Karpas-422 (cell line): ENCODE measurements around the gene PKHD1. TPM values are rescaled to one million over a fixed set of nuclear protein-coding genes. Genes with fewer than 3 reads are reported as not detected.

Experiments used
- DNase-seq: peaks from one replicate; pipeline ENCODE4 v3.0.0-alpha.2; 2015
- H2AFZ ChIP-seq: fragments of 200-600 bp; sonication (generic); 2 replicates; pipeline ENCODE4 v1.6.1; 2014; ENCODE audit warnings: antibody characterized with exemption, low read length, mixed read lengths
- H3K27ac ChIP-seq: fragments of 200-600 bp; sonication (generic); 2 replicates; pipeline ENCODE4 v1.5.1; 2014; ENCODE audit warnings: mild to moderate bottlenecking, low read length, moderate library complexity
- H3K27me3 ChIP-seq: fragments of 200-600 bp; sonication (generic); 2 replicates; pipeline ENCODE4 v1.6.1; 2014; ENCODE audit warnings: low read length, mixed read lengths
- H3K36me3 ChIP-seq: fragments of 200-600 bp; sonication (generic); 2 replicates; pipeline ENCODE4 v1.6.1; 2014; ENCODE audit warnings: low read length, mixed read lengths; ENCODE audit not compliant: insufficient read depth
- H3K4me1 ChIP-seq: fragments of 200-600 bp; sonication (generic); 2 replicates; pipeline ENCODE4 v1.6.1; 2014; ENCODE audit warnings: mild to moderate bottlenecking, low read length, mixed read lengths
- H3K4me2 ChIP-seq: fragments of 200-600 bp; sonication (generic); 2 replicates; pipeline ENCODE4 v1.6.1; 2014; ENCODE audit warnings: low read length, low read depth, mild to moderate bottlenecking; ENCODE audit not compliant: poor library complexity, severe bottlenecking
- H3K4me3 ChIP-seq: fragments of 200-600 bp; sonication (generic); 2 replicates; pipeline ENCODE4 v1.5.1; 2014; ENCODE audit warnings: mild to moderate bottlenecking, antibody characterized with exemption, low read length, mixed read lengths
- H3K79me2 ChIP-seq: fragments of 200-600 bp; sonication (generic); 2 replicates; pipeline ENCODE4 v1.6.1; 2014; ENCODE audit warnings: mild to moderate bottlenecking, low read length, mixed read lengths
- H3K9ac ChIP-seq: fragments of 200-600 bp; sonication (generic); 2 replicates; pipeline ENCODE4 v1.6.0; 2014; ENCODE audit warnings: low read length
- H3K9me2 ChIP-seq: fragments of 200-600 bp; sonication (generic), shearing (Covaris generic); replicated peaks from 2 replicates; pipeline ENCODE4 v1.6.0; 2014; ENCODE audit warnings: mild to moderate bottlenecking, low read length, moderate library complexity; ENCODE audit not compliant: insufficient read depth
- H3K9me3 ChIP-seq: fragments of 300-700, 200-600 bp; sonication (generic); 2 replicates; pipeline ENCODE4 v1.6.1; 2014; ENCODE audit warnings: low read length, mixed read lengths
- H4K20me1 ChIP-seq: fragments of 200-600 bp; sonication (generic); 2 replicates; pipeline ENCODE4 v1.6.1; 2014; ENCODE audit warnings: mild to moderate bottlenecking, antibody characterized with exemption, low read length, low read depth; ENCODE audit not compliant: insufficient read depth
- total RNA-seq: library from RNA; depleted of rRNA; stranded (reverse); fragments of >200 nt; shearing (Covaris generic); gene quantifications from 2 replicates; pipeline ENCODE4 v1.2.3, GENCODE V29; 2014; ENCODE audit warnings: low replicate concordance

Gene PKHD1
- total RNA-seq, 1 experiment from 2014 or later: 0.11 TPM

- Histone ChIP-seq H3K9me3 (no peaks in the 10 kb centered on the region), H3K27me3 (no peaks in the 10 kb centered on the region), H3K79me2 (no peaks in the 10 kb centered on the region), H3K4me2 (no peak overlapping the region), H3K9ac (no peak overlapping the region), H3K36me3 (no peaks in the 10 kb centered on the region), H3K4me3 (no peak overlapping the region), H2AFZ (no peak overlapping the region), H3K27ac (no peak overlapping the region), H3K9me2 (no peaks in the 10 kb centered on the region), H4K20me1 (no peaks in the 10 kb centered on the region), H3K4me1 (no peaks in the 10 kb centered on the region)
- DNase-seq: no peak
Measured at GRCh38 chr6:51630011-51630410, 457.4 kb downstream of the PKHD1 start.

DNA sequence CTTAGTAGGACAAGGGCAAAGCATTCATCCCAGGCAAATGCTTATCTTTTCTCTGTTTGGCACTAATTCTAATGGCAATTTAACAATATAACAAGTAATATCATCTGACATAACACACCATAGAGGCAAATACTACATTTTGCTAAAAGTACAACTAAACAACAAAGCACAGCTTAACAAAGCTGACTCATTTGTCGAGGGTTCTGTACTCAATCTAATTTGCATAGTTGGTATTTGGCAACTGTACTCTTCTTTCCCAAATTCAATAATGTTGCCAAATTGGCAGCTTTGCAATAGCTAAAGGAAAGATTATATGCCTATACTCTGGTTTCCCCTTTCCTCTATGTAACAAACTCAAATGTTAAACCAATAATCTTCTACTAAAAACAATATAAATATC lies 461.0 kb downstream of the PKHD1 start:
- Histone ChIP-seq H3K36me3 (no peaks in the 10 kb centered on the region), H3K9me3 (no peaks in the 10 kb centered on the region), H3K4me1 (no peaks in the 10 kb centered on the region), H3K27ac (no peak overlapping the region), H3K9ac (no peak overlapping the region), H3K27me3 (no peaks in the 10 kb centered on the region), H4K20me1 (no peaks in the 10 kb centered on the region), H3K79me2 (no peaks in the 10 kb centered on the region), H2AFZ (no peak overlapping the region), H3K9me2 (no peaks in the 10 kb centered on the region), H3K4me3 (no peak overlapping the region), H3K4me2 (no peak overlapping the region)
- no peak for DNase-seq

GRCh38 chr6:51625566-51625965 lies 461.8 kb downstream of the PKHD1 start:
- H4K20me1 ChIP-seq: no peaks in the 10 kb centered on the region
- H3K4me1 ChIP-seq: no peaks in the 10 kb centered on the region
- H3K27ac ChIP-seq: no peak overlapping the region
- H3K79me2 ChIP-seq: no peaks in the 10 kb centered on the region
- no peaks in the 10 kb centered on the region for H3K9me3 ChIP-seq
- no peaks in the 10 kb centered on the region for H3K9me2 ChIP-seq
- no peak for DNase-seq
- no peak overlapping the region for H3K9ac ChIP-seq
- no peak overlapping the region for H3K4me3 ChIP-seq
- H2AFZ ChIP-seq: no peak overlapping the region
- H3K36me3 ChIP-seq: no peaks in the 10 kb centered on the region
- H3K27me3 ChIP-seq: no peaks in the 10 kb centered on the region
- H3K4me2 ChIP-seq: no peak overlapping the region

GRCh38 chr6:51620971-51621370 lies 466.4 kb downstream of the PKHD1 start:
- Histone ChIP-seq H3K36me3 (no peaks in the 10 kb centered on the region), H4K20me1 (no peaks in the 10 kb centered on the region), H2AFZ (no peak overlapping the region), H3K4me2 (no peak overlapping the region), H3K9me3 (no peaks in the 10 kb centered on the region), H3K27ac (no peak overlapping the region), H3K4me1 (no peaks in the 10 kb centered on the region), H3K9me2 (no peaks in the 10 kb centered on the region), H3K9ac (no peak overlapping the region), H3K79me2 (no peaks in the 10 kb centered on the region), H3K27me3 (no peaks in the 10 kb centered on the region), H3K4me3 (no peak overlapping the region)
- no peak for DNase-seq

GRCh38 chr6:51619042-51619799 lies 468.2 kb downstream of the PKHD1 start:
- Histone ChIP-seq H3K9me3 (peaks cover 3% of the 10 kb centered on the region; the same call in 1 of the 2 replicates), H3K9me2 (no peaks in the 10 kb centered on the region; the same call in 1 of the 2 replicates)

DNA sequence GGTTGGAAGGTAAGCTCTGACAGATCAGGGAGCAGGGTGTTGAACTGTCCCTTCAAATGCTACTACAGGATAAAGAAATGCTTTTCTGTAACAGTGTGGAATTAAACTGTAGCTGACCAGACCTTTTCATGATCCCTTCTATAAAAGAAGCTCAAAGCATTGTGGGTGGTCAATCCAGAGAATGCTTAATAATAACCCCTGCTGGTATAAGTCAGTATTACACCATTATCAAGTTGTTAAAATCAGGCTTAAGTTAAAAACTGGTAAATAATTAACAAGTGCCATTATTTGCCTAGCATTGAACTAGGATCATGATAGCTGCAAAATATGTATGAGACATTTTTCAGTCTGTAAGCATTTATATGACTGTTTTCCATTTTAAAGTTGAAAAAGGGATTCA lies 468.9 kb downstream of the PKHD1 start:
- H3K27ac ChIP-seq: no peak overlapping the region
- H3K27me3 ChIP-seq: no peaks in the 10 kb centered on the region
- peaks cover 3% of the 10 kb centered on the region; the same call in 1 of the 2 replicates for H3K9me3 ChIP-seq
- H4K20me1 ChIP-seq: no peaks in the 10 kb centered on the region
- H2AFZ ChIP-seq: no peak overlapping the region
- no peak overlapping the region for H3K4me2 ChIP-seq
- no peak overlapping the region for H3K4me3 ChIP-seq
- no peaks in the 10 kb centered on the region for H3K4me1 ChIP-seq
- H3K9me2 ChIP-seq: no peaks in the 10 kb centered on the region; the same call in 1 of the 2 replicates
- no peaks in the 10 kb centered on the region for H3K79me2 ChIP-seq
- no peak overlapping the region for H3K9ac ChIP-seq
- H3K36me3 ChIP-seq: no peaks in the 10 kb centered on the region
- peak; percentile 65 for DNase-seq

More at GRCh38 chr6:51619042-51619799, 468.2 kb downstream of the PKHD1 start:
- Histone ChIP-seq H3K79me2 (no peaks in the 10 kb centered on the region), H2AFZ (no peak overlapping the region), H3K36me3 (no peaks in the 10 kb centered on the region), H4K20me1 (no peaks in the 10 kb centered on the region), H3K27me3 (no peaks in the 10 kb centered on the region), H3K9ac (no peak overlapping the region), H3K4me3 (no peak overlapping the region), H3K4me2 (no peak overlapping the region), H3K27ac (no peak overlapping the region), H3K4me1 (no peaks in the 10 kb centered on the region)
- no peak for DNase-seq

DNA sequence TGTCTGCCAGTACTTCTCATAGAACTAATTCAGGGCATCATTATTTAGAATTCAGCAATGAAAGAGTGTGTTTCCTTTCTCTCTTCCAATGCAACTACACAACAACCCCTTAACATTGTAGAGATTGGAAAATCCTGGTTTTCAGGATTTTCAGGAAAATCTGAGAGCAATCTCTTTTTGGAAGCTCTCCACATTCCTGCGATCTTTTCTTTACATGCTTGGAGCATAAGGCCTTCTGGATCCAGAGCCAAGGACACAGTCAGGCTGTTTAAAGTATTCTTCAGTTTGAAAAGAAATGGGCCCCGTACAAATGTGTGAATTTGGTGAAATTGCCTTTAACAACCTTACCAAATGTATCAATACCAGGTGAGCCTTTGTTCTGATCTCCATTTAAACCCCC lies 469.7 kb downstream of the PKHD1 start:
- H3K9ac ChIP-seq: no peak overlapping the region
- H3K36me3 ChIP-seq: no peaks in the 10 kb centered on the region
- no peak overlapping the region for H3K4me2 ChIP-seq
- no peaks in the 10 kb centered on the region for H3K79me2 ChIP-seq
- DNase-seq: no peak
- no peaks in the 10 kb centered on the region; the same call in 1 of the 2 replicates for H3K9me2 ChIP-seq
- H3K4me1 ChIP-seq: no peaks in the 10 kb centered on the region
- H4K20me1 ChIP-seq: no peaks in the 10 kb centered on the region
- H3K27me3 ChIP-seq: no peaks in the 10 kb centered on the region
- H3K9me3 ChIP-seq: peaks cover 3% of the 10 kb centered on the region; the same call in 1 of the 2 replicates
- no peak overlapping the region for H3K27ac ChIP-seq
- H3K4me3 ChIP-seq: no peak overlapping the region
- no peak overlapping the region for H2AFZ ChIP-seq

DNA sequence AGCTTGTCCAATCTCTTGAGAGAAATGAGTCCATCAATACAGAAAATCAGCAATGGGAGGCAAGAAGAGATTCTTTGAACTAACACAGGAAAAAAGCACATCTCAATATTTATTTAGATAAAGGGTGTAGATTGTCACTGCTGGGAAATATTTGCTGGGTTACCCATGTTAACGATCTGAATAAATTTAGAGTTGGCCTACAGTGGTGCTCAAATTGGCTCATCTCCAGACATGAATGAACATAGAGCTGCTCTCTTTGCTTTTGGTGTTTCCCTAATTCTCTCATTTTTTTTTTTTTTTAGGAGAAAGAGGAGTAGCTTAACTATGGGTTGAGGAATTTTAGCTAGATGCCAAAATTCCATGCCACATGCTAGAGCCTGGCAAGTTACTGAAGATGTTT lies 471.2 kb downstream of the PKHD1 start:
- Histone ChIP-seq H3K9me3 (peaks cover 3% of the 10 kb centered on the region; the same call in 1 of the 2 replicates), H3K79me2 (no peaks in the 10 kb centered on the region), H3K27me3 (no peaks in the 10 kb centered on the region), H4K20me1 (no peaks in the 10 kb centered on the region), H3K9ac (no peak overlapping the region), H3K27ac (no peak overlapping the region), H3K4me2 (no peak overlapping the region), H3K9me2 (no peaks in the 10 kb centered on the region; the same call in 1 of the 2 replicates), H3K36me3 (no peaks in the 10 kb centered on the region), H3K4me1 (no peaks in the 10 kb centered on the region), H2AFZ (no peak overlapping the region), H3K4me3 (no peak overlapping the region)
- no peak for DNase-seq
